DMS114 treated with DMSO at 0.1 percent for 48 hours (cell line): Measurements from ENCODE around the gene CHMP4B.
A peak's percentile ranks its signal among the peaks of the same experiment; 100 is the strongest.

Experiments used
- DNase-seq: peaks from one replicate; lab custom pipeline; 2025; ENCODE audit not compliant: unreplicated experiment; lab: John Stamatoyannopoulos, UW

Gene CHMP4B

GRCh38 chr20:33810885-33811775, at the start of gene CHMP4B:
TSS of gene CHMP4B (plus strand) at chr20:33811348. CDS start at chr20:33811469, 121 bp downstream.
- peak; percentile 93 for DNase-seq

GRCh38 chr20:33761698-33762250, 49.4 kb upstream of the CHMP4B start:
- DNase-seq: no peak

DNA sequence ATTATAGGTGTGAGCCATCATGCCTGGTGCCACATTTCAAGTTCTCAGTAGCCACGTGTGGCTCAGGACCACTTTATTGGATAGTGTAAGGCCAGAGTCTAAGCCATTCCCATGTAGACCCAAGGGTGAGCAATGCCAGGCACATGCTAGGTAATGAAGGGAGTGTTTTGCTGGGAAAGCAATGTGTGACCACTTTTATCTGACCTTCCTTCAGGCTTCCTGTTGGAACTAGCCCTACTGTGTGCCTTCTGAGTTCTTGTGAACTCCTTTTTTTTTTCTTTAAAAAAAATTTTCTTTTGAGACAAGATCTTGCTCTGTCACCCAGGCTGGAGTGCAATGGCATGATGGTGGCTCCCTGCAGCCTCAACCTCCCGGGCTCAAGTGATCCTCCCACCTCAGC, 46.0 kb upstream of the CHMP4B start:
- no peak for DNase-seq

DNA sequence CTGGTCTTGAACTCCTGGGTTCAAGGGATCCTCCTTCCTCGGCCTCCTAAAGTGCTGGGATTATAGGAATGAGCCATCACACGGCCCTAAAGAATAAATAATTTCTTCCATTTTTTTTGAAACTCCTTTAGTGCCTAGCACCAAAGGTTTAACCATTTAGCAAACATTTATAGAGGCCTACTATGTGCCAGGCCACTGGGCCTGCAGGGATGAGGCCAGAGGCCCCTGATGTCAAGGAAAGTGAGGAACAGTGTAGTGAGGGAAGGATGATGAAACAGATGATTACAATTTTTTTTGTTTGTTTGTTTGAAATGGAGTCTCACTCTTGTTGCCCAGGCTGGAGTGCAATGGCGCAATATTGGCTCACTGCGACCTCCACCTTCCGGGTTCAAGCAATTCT, 45.6 kb upstream of the CHMP4B start:
- no peak for DNase-seq

DNA sequence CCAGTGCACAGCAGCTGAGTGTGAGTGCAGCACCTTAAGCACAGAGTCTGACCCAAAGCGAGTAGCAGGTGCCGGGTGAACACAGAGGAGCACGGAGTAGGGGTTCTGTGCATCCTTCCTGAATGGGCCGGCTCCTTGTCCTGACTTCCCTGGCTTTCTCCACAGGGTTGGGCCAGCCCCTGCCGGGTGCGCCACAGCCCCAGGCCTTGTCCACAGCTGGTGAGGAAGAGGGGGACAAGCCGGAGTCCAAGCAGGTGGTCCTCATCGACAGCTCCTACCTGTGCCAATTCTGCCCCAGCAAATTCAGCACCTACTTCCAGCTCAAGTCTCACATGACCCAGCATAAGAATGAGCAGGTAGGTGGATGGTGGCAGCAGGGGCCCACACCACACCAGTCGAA, 44.5 kb upstream of the CHMP4B start:
- no peak for DNase-seq

DNA sequence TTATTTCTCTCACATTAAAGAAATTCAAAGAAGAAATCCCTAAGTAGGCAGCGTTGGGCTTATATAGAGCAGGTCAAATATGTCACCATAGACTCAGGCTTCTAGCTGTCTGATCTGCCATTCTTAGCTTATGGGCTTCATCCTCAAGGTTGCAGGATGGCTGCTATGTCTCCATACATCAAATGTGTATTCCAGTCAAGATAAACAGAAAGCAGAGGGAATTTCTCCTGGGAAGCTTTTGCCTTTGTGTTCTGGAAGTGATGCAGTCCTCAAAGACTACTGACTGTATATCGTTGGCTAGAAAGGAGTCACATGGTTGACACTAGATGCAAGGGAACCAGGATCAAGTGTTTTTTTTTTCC, 43.4 kb upstream of the CHMP4B start:
- no peak for DNase-seq

DNA sequence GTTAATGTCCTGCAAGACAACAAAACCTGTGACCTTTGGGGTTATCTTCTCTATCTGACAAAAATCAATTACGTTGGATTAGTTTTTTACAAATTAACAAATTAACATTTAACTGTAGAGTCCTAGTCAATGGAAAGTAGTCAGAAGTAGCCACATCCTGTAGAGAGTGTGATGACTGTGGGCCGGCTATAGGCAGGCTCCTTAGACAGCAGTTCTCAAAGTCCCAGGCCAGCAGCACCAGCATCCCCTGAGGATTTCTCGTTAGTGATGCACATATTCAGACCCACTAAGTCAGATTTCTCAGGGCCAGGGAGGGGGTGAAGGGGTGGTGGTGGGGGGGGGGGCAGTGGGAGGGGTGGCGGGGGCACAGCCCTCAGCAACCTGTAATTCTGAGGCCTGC, 42.1 kb upstream of the CHMP4B start:
- no peak for DNase-seq

GRCh38 chr20:33770005-33770404, 41.1 kb upstream of the CHMP4B start:
- no peak for DNase-seq

DNA sequence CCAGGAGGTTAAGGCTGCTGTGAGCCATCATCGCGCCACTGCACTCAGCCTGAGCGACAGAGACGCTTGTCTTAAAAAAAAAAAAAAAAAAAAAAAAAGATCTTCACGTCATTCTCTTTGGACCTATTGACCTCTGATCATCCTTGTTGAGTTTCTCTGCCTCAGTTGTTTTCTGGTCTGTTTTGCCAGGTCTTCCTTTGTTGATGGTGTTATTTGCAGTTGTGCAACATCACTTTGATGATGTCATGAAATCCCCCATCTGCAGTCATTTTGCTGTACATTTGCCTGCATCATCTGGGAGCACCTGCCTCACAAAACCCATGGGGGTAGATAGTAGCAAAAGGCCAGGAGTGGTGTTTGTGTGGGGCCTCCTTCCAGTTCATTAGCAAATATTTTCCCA, 39.2 kb upstream of the CHMP4B start:
- no peak for DNase-seq

GRCh38 chr20:33772439-33772838, 38.7 kb upstream of the CHMP4B start:
- DNase-seq: no peak

GRCh38 chr20:33773412-33774089, 37.6 kb upstream of the CHMP4B start:
- DNase-seq: no peak

GRCh38 chr20:33777816-33778215, 33.3 kb upstream of the CHMP4B start:
- no peak for DNase-seq

- no peak for DNase-seq
These were observed 30.0 kb upstream of the CHMP4B start for GRCh38 chr20:33781133-33781532.

DNA sequence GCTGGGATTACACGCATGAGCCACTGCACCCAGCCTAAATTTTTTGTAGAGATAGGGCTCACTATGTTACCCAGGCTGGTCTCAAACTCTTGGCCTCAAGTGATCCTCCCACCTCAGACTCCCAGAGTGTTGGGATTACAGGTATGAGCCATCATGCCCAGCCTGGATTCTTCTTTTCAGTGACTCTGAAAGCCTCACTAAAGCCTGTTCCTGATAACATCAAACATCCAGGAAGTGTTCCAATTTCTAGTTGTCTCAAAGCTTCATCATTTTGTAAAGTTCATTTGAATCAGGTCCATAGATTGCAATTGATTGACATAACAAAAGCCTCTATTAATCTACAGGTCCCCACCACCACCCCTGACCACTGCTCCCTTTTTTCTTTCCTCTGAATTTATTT, 29.2 kb upstream of the CHMP4B start:
- DNase-seq: no peak

- DNase-seq: no peak
These were observed 27.9 kb upstream of the CHMP4B start for GRCh38 chr20:33783256-33783655.

DNA sequence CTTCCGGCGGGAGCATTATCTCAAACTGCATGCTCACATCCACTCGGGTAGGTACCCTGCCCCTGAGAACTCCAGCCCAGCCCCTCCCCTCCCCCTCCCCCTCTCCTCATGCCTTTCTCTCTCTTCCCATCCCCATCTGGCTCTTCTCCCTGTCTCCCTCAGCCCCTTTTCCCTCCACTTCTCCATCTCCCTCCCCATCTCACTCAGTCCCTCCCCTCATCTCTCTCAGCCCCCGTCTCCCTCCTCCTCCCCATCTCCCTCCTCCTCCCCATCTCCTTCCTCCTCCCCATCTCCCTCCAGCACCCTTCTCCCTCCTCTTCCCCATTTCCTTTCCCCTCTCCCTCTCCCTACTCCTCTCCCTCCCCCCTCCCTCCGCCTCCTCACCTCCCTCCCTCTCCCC, 27.3 kb upstream of the CHMP4B start:
- DNase-seq: no peak

- no peak for DNase-seq
These were observed 26.9 kb upstream of the CHMP4B start for GRCh38 chr20:33784225-33784624.

- DNase-seq: no peak
These were observed 25.6 kb upstream of the CHMP4B start for GRCh38 chr20:33785503-33785902.

DNA sequence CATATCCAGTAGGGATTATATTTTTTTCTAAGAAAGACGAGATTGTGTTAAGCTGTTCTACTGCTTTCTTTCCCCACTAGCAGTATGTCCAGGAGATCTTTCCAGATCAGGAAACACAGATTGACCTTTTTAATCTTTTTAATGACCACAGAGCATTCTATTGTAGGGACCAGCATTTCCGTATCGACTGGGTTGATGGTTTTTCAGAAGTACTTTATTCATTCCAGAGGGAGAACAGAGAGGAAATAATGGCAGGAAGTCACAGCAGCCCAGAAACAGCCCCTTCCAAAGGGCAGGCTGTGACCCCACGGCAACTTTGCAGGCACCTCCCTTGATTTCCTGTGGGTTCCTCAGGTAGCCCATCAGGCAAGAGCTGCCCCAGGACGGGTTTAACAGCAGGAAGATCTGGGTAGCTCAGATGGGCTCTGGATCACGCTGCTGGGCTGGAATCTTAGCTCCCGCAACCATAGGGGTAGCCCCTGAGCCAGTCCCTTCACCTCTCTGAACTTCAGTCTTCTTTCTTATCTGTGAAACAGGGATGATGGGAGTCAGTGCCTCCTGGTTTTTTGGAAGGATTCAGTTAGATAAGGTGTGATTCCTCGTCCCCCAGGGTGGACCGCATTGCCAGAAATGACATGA, 23.8 kb upstream of the CHMP4B start:
- no peak for DNase-seq

DNA sequence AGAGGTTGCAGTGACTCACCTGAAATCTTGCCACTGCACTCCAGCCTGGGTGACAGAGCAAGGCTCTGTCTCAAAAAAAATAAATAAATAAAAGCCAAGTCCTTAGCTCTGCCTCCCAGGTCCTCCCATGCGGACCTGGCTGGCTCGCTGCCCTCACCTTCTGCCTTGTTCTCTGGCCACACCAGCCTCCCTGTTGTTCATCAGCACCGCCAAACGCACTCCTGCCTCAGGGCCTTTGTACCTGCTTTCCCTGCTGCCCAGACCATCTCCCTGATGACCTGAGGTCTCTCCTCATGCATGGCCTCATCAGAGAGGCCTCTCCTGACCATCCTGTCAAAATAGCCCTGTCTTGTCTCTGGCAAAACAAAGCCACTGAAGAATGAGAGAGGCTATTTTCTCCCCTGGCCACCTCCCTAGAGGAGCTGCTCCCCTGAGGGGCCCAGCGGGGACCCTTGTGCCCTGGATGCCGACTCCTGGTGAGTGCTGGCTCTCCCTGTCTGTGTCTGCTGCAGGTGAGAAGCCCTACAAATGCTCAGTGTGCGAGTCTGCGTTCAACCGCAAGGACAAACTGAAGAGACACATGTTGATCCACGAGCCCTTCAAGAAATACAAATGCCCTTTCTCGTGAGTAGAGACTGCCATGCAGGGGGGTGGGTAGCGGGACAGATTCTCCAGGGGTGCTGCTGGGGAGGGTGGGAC, 22.6 kb upstream of the CHMP4B start:
- DNase-seq: no peak
